A673 (cell line): Measurements from ENCODE around the gene CDC42EP2. TPM values are rescaled to one million over a fixed set of nuclear protein-coding genes. Genes with fewer than 3 reads are reported as not detected.

Source experiments
- BruUV-seq: library from RNA; stranded (reverse); fragments of 400-500 nt; replicated peaks from 2 replicates; lab custom pipeline; 2021; lab: Mats Ljungman, UMichigan
- CTCF ChIA-PET: fragments of 300-600 bp; sonication (Branson Sonifier 250); formaldehyde crosslinking; loops from one replicate; lab custom pipeline; 2022; ENCODE audit warnings: antibody characterized with exemption; lab: Charles Lee
- POLR2A ChIA-PET: fragments of 300-600 bp; sonication (Branson Sonifier 250); formaldehyde crosslinking; loops from one replicate; lab custom pipeline; 2022; ENCODE audit warnings: antibody characterized with exemption; ENCODE audit not compliant: low non-redundant PET; lab: Charles Lee
- DNase-seq: peaks from one replicate; pipeline ENCODE4 v3.0.0-alpha.2; 2015; ENCODE audit warnings: low spot score
- H3K27ac ChIP-seq: fragments of 200-600 bp; sonication (generic); 2 replicates; pipeline ENCODE4 v1.5.1; 2016; ENCODE audit warnings: mixed run types, low read depth, mild to moderate bottlenecking, mixed read lengths, antibody characterized with exemption, low read length; ENCODE audit not compliant: poor library complexity, severe bottlenecking
- H3K27me3 ChIP-seq: fragments of 200-600 bp; sonication (generic); replicated peaks from 2 replicates; pipeline ENCODE4 v1.6.1; 2017; ENCODE audit warnings: mixed run types, low read depth, mild to moderate bottlenecking, mixed read lengths, antibody characterized with exemption, low read length; ENCODE audit not compliant: insufficient read depth, poor library complexity
- H3K36me3 ChIP-seq: fragments of 200-600 bp; sonication (generic); 2 replicates; pipeline ENCODE4 v1.6.1; 2016; ENCODE audit warnings: mixed run types, mild to moderate bottlenecking, mixed read lengths, antibody characterized with exemption, low read length; ENCODE audit not compliant: insufficient read depth, poor library complexity, severe bottlenecking
- H3K4me1 ChIP-seq: fragments of 200-600 bp; sonication (generic); 2 replicates; pipeline ENCODE4 v1.6.1; 2017; ENCODE audit warnings: mixed run types, mild to moderate bottlenecking, mixed read lengths, antibody characterized with exemption, low read length; ENCODE audit not compliant: insufficient read depth, poor library complexity, severe bottlenecking
- H3K4me3 ChIP-seq: fragments of 200-600 bp; sonication (generic); 2 replicates; pipeline ENCODE4 v1.5.1; 2016; ENCODE audit warnings: low read depth, mixed run types, mild to moderate bottlenecking, mixed read lengths, low read length; ENCODE audit not compliant: poor library complexity, severe bottlenecking
- H3K9me3 ChIP-seq: fragments of 200-600 bp; sonication (generic); 2 replicates; pipeline ENCODE4 v1.6.1; 2016; ENCODE audit warnings: mixed run types, low read depth, mild to moderate bottlenecking, mixed read lengths, antibody characterized with exemption, low read length; ENCODE audit not compliant: poor library complexity, severe bottlenecking
- CTCF ChIP-seq: fragments of 300-800, 200-600 bp; sonication (generic); conservative IDR thresholded peaks from 2 replicates; pipeline ENCODE4 v1.5.1; 2017; ENCODE audit warnings: low read depth, mild to moderate bottlenecking, antibody characterized with exemption, low read length, moderate library complexity, mixed read lengths
- EZH2 ChIP-seq: fragments of 200-600 bp; sonication (generic); IDR thresholded peaks from 2 replicates; pipeline ENCODE4 v1.6.1; 2017; ENCODE audit warnings: borderline replicate concordance, low read depth, mild to moderate bottlenecking, mixed read lengths, antibody characterized with exemption, low read length; ENCODE audit not compliant: poor library complexity, severe bottlenecking
- intact Hi-C: fragments of 100-400 bp; cut with micrococcal nuclease; formaldehyde crosslinking; loops from one replicate; pipeline ENCODE4 v1.10.0; 2022; ENCODE audit not compliant: unreplicated experiment
- total RNA-seq: library from RNA; stranded (reverse); gene quantifications from 2 replicates; pipeline ENCODE4 v1.2.3, GENCODE V29; 2021

CDC42EP2 gene
- total RNA-seq, 1 experiment from 2014 or later, result 4.8 TPM

GRCh38 chr11:65309006-65309405 is 5.7 kb upstream of the CDC42EP2 start:
- no TSS peak for BruUV-seq
- no peak for DNase-seq
- TF ChIP-seq CTCF (no peak), EZH2 (no peak)
- POLR2A ChIA-PET, result no interaction called here
- Histone ChIP-seq H3K27ac (no peak overlapping the region), H3K27me3 (no peaks in the 10 kb centered on the region), H3K9me3 (no peaks in the 10 kb centered on the region), H3K4me1 (peaks cover 18% of the 10 kb centered on the region), H3K4me3 (no peak overlapping the region), H3K36me3 (peaks cover 3% of the 10 kb centered on the region)
- intact Hi-C loops, result no loop called here
- CTCF ChIA-PET, result interaction anchor here (0.6 kb wide), 1 partner anchor 128 kb away, joined by 3 read pairs; no protein-coding TSS in a partner anchor

DNA sequence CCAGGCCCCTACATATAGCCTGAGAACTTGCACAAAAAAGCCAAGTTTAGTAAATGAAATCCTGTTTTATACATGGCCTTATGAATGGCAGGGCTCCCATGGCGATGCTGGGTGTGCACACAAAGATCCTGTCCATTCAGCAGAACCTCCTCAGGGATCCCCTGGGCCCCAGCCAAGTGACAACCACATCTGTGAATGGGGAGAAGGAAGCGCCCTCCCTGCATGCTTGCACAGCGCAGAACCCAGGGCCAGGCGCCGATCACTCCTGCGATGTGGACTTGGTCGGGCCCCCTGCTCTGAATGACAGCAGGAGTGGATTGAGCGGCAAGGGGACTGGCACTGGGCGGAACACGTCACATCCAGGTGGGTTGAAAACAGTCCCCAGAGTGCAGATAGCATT is 4.5 kb upstream of the CDC42EP2 start:
- BruUV-seq, result no TSS peak
- Histone ChIP-seq H3K4me3 (no peak overlapping the region), H3K27me3 (no peaks in the 10 kb centered on the region), H3K4me1 (peaks cover 18% of the 10 kb centered on the region), H3K27ac (no peak overlapping the region), H3K9me3 (no peaks in the 10 kb centered on the region), H3K36me3 (no peaks in the 10 kb centered on the region)
- ChIA-PET CTCF (no interaction called here), POLR2A (no interaction called here)
- DNase-seq, result peak; percentile 78
- intact Hi-C loops, result loop anchor here (10.0 kb wide), 1 partner anchor 465 kb away; the partner anchor contains the start of gene CDC42BPG
- no peak for TF ChIP-seq EZH2

DNA sequence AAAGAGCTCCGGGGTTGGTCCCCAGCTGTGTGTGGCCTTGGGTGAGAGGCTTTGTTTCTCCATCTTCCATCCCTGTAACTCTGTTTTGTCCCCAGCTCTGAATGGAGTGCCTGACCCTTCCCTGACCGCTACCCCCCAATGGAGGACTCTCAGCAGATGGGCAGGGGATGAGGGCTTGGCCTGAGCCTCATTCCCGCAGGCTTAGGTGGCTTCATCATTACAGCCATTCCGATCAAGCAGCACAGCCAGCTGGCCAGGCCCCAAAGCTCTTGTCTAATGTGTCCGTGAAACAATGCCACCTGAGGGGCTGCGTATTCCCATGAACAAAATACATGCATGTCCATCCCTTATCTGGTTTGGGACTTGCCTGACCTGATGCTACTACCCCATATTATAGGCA is 3.9 kb upstream of the CDC42EP2 start:
- Histone ChIP-seq H3K4me3 (no peak overlapping the region), H3K36me3 (no peaks in the 10 kb centered on the region), H3K27me3 (no peaks in the 10 kb centered on the region), H3K4me1 (peaks cover 19% of the 10 kb centered on the region), H3K27ac (no peak overlapping the region), H3K9me3 (no peaks in the 10 kb centered on the region)
- TF ChIP-seq EZH2, result no peak
- TF ChIP-seq CTCF, result no peak
- no TSS peak for BruUV-seq
- intact Hi-C loops, result loop anchor here (10.0 kb wide), 1 partner anchor 466 kb away; the partner anchor contains the start of gene CDC42BPG
- POLR2A ChIA-PET, result no interaction called here
- DNase-seq, result no peak
- CTCF ChIA-PET, result no interaction called here

GRCh38 chr11:65311170-65311678 is 3.4 kb upstream of the CDC42EP2 start:
- no peak for DNase-seq
- Histone ChIP-seq H3K27me3 (no peaks in the 10 kb centered on the region), H3K9me3 (no peaks in the 10 kb centered on the region), H3K4me3 (no peak overlapping the region), H3K36me3 (no peaks in the 10 kb centered on the region), H3K27ac (no peak overlapping the region), H3K4me1 (peaks cover 24% of the 10 kb centered on the region)
- intact Hi-C loops, result loop anchor here (10.0 kb wide), 1 partner anchor 466 kb away; the partner anchor contains the start of gene CDC42BPG
- ChIA-PET POLR2A (interaction anchor here (0.7 kb wide), 1 partner anchor 433 kb away, joined by 8 read pairs; no protein-coding TSS in a partner anchor), CTCF (no interaction called here)
- TF ChIP-seq EZH2, result no peak
- BruUV-seq, result no TSS peak
